T-cell (primary cell): ENCODE data around the gene MEF2A. TPM values are rescaled to one million over a fixed set of nuclear protein-coding genes. Genes with fewer than 3 reads are reported as not detected.

Experiments used
- ATAC-seq, 4 experiments: fragments of 200-7000 bp in 3 of 4; fragments of 150-1000 bp in 1 of 4; cut with Tn5 transposase; replicated peaks in 1 of 4; 1 replicate in 3 of 4; 2 replicates in 1 of 4; pipeline ENCODE4 v1.10.0; 2021; ENCODE audit warnings: moderate library complexity in 3 of 4, mild to moderate bottlenecking in 2 of 4, moderate number of reproducible peaks in 1 of 4
- CTCF ChIA-PET, 2 donors: fragments of 300-600 bp; sonication (Branson Sonifier 250); formaldehyde crosslinking; loops; one replicate each; lab custom pipeline; 2022; ENCODE audit warnings: antibody characterized with exemption in 2 of 2; lab: Charles Lee
- POLR2A ChIA-PET, 2 donors: fragments of 300-600 bp; sonication (Branson Sonifier 250); formaldehyde crosslinking; loops; one replicate each; lab custom pipeline; 2022; ENCODE audit warnings: antibody characterized with exemption in 2 of 2; lab: Charles Lee
- DNase-seq, 35 experiments: peaks; one replicate each; pipeline versions ENCODE4 v3.0.0 to v3.0.0-alpha.2; 2013 to 2023
- H3K27ac ChIP-seq: one replicate; pipeline ENCODE4 v1.5.1; 2013; ENCODE audit warnings: low read length
- H3K27me3 ChIP-seq, 2 experiments: replicated peaks in 1 of 2; 1 replicate in 1 of 2; 2 replicates in 1 of 2; pipeline versions ENCODE4 v1.6.1 to v1.7.0; 2013; ENCODE audit warnings: low read length in 1 of 2, mixed read lengths in 1 of 2; ENCODE audit not compliant: control insufficient read depth in 2 of 2, insufficient read depth in 2 of 2; ENCODE audit errors: extremely low read depth in 1 of 2
- H3K36me3 ChIP-seq, 2 donors: 1 replicate in 1 of 2; 2 replicates in 1 of 2; pipeline versions ENCODE4 v1.6.1 to v1.7.0; 2013; ENCODE audit warnings: low read length in 1 of 2; ENCODE audit not compliant: control insufficient read depth in 2 of 2, insufficient read depth in 1 of 2; ENCODE audit errors: extremely low read depth in 1 of 2
- H3K4me1 ChIP-seq, 2 experiments: 1 replicate in 1 of 2; 2 replicates in 1 of 2; pipeline versions ENCODE4 v1.6.1 to v1.7.0; 2013; ENCODE audit warnings: low read length in 2 of 2, mixed read lengths in 1 of 2; ENCODE audit not compliant: insufficient read depth in 2 of 2, control insufficient read depth in 1 of 2; ENCODE audit errors: extremely low read depth in 1 of 2
- H3K4me3 ChIP-seq, 2 donors: 1 replicate in 1 of 2; 2 replicates in 1 of 2; pipeline versions ENCODE4 v1.5.1 to v1.7.0; 2013; ENCODE audit warnings: mild to moderate bottlenecking in 2 of 2, low read length in 1 of 2, moderate library complexity in 1 of 2; ENCODE audit not compliant: control insufficient read depth in 1 of 2; ENCODE audit errors: extremely low read depth in 1 of 2
- H3K9me3 ChIP-seq: 2 replicates; pipeline ENCODE4 v1.7.0; 2013
- H3K27ac Mint-ChIP-seq, 2 donors: one replicate each; pipeline ENCODE4 v1.8.0; 2020 to 2021; ENCODE audit warnings: mild to moderate bottlenecking in 2 of 2, mixed read lengths in 2 of 2
- H3K27me3 Mint-ChIP-seq, 2 donors: one replicate each; pipeline ENCODE4 v1.8.0; 2021 to 2022; ENCODE audit warnings: mixed read lengths in 2 of 2
- H3K36me3 Mint-ChIP-seq: one replicate; pipeline ENCODE4 v1.8.0; 2021; ENCODE audit warnings: mixed read lengths
- H3K4me1 Mint-ChIP-seq, 3 donors: one replicate each; pipeline ENCODE4 v1.8.0; 2020 to 2022; ENCODE audit warnings: mixed read lengths in 3 of 3, mild to moderate bottlenecking in 1 of 3
- H3K4me3 Mint-ChIP-seq, 3 donors: one replicate each; pipeline ENCODE4 v1.8.0; 2020 to 2022; ENCODE audit warnings: mild to moderate bottlenecking in 3 of 3, mixed read lengths in 3 of 3, moderate library complexity in 3 of 3
- H3K9me3 Mint-ChIP-seq, 3 donors: one replicate each; pipeline ENCODE4 v1.8.0; 2020 to 2022; ENCODE audit warnings: mixed read lengths in 3 of 3
- WGBS: methylation state at CpG from one replicate; pipeline ENCODE4 v1.1.5; 2013; ENCODE audit warnings: missing lambda C conversion rate; ENCODE audit not compliant: insufficient coverage; 5-methylcytosine and 5-hydroxymethylcytosine counted together
- total RNA-seq, 35 experiments: library from RNA in 6 of 35; stranded (reverse) in 6 of 35; fragments of 120-200 nt in 1 of 35; gene quantifications; one replicate each; pipeline versions ENCODE4 v1.2.1 to v1.2.4 and lab custom pipeline; 2013 to 2026

The MEF2A gene
- total RNA-seq, 5 donors from 2014 or later (not counting 1 experiment from before 2014, with no cell fraction given) = 31.6 to 37.4 (median 33.9) TPM

GRCh38 chr15:99728916-99729315 lies 163.1 kb downstream of the MEF2A start:
- ChIA-PET CTCF (interaction anchor here (0.8 to 1.8 kb wide), 4 partner anchors 15 to 441 kb away, joined by 3 to 8 read pairs (median 3); no protein-coding TSS in a partner anchor), POLR2A (no interaction called here)
- ATAC-seq (no peak), DNase-seq (no peak)
- Histone ChIP-seq H3K27ac (no peak overlapping the region), H3K27me3 (no peaks in the 10 kb centered on the region), H3K9me3 (no peaks in the 10 kb centered on the region), H3K36me3 (peaks cover 0 to 14% of the 10 kb centered on the region in 2 donors), H3K4me3 (no peak overlapping the region), H3K4me1 (peaks cover 2 to 18% of the 10 kb centered on the region in 2 experiments)
- Mint-ChIP-seq H3K27ac (no peak overlapping the region), H3K9me3 (no peaks in the 10 kb centered on the region), H3K4me1 (peaks cover 20 to 27% (median 25%) of the 10 kb centered on the region in 3 donors), H3K4me3 (no peak overlapping the region), H3K36me3 (peaks cover 6% of the 10 kb centered on the region), H3K27me3 (no peaks in the 10 kb centered on the region)
- 100% methylated on average over 6 of the region's 6 CpGs for WGBS

GRCh38 chr15:99729327-99729726 lies 163.5 kb downstream of the MEF2A start:
- Histone ChIP-seq H3K36me3 (peaks cover 0 to 14% of the 10 kb centered on the region in 2 donors), H3K27me3 (no peaks in the 10 kb centered on the region), H3K4me1 (peaks cover 2 to 21% of the 10 kb centered on the region in 2 experiments), H3K9me3 (no peaks in the 10 kb centered on the region), H3K27ac (no peak overlapping the region), H3K4me3 (no peak overlapping the region)
- ChIA-PET CTCF (interaction anchor here (0.8 to 1.8 kb wide), 4 partner anchors 16 to 442 kb away, joined by 3 to 8 read pairs (median 3); no protein-coding TSS in a partner anchor), POLR2A (no interaction called here)
- WGBS = 89% methylated on average over 8 of the region's 11 CpGs
- no peak overlapping the region for H3K27ac Mint-ChIP-seq
- no peak overlapping the region for H3K4me3 Mint-ChIP-seq
- DNase-seq (no peak), ATAC-seq (no peak)
- peaks cover 6% of the 10 kb centered on the region for H3K36me3 Mint-ChIP-seq
- H3K27me3 Mint-ChIP-seq = no peaks in the 10 kb centered on the region
- peaks cover 20 to 27% (median 25%) of the 10 kb centered on the region in 3 donors for H3K4me1 Mint-ChIP-seq
- no peaks in the 10 kb centered on the region for H3K9me3 Mint-ChIP-seq

- Mint-ChIP-seq H3K9me3 (no peaks in the 10 kb centered on the region), H3K4me3 (no peak overlapping the region), H3K36me3 (peaks cover 6% of the 10 kb centered on the region), H3K27ac (no peak overlapping the region), H3K4me1 (peaks cover 20 to 27% (median 25%) of the 10 kb centered on the region in 3 donors), H3K27me3 (no peaks in the 10 kb centered on the region)
- POLR2A ChIA-PET = no interaction called here
- WGBS = 90% methylated on average over 2 of the region's 3 CpGs
- H3K9me3 ChIP-seq = no peaks in the 10 kb centered on the region
- H3K27ac ChIP-seq = no peak overlapping the region
- DNase-seq = peak in 10 of 35 experiments; percentile 12 to 47 (median 17)
- no peak for ATAC-seq
- CTCF ChIA-PET = interaction anchor here (0.8 to 1.8 kb wide), 3 partner anchors 26 to 442 kb away, joined by 3 to 8 read pairs (median 3); no protein-coding TSS in a partner anchor
- peaks cover 2 to 21% of the 10 kb centered on the region in 2 experiments for H3K4me1 ChIP-seq
- no peak overlapping the region for H3K4me3 ChIP-seq
- H3K27me3 ChIP-seq = no peaks in the 10 kb centered on the region
- peaks cover 0 to 14% of the 10 kb centered on the region in 2 donors for H3K36me3 ChIP-seq
These were observed 164.1 kb downstream of the MEF2A start for GRCh38 chr15:99729920-99730319.

GRCh38 chr15:99731336-99732123 lies 165.7 kb downstream of the MEF2A start:
- POLR2A ChIA-PET = no interaction called here
- no peak overlapping the region for H3K4me3 ChIP-seq

GRCh38 chr15:99732124-99732750 lies 166.5 kb downstream of the MEF2A start:
- CTCF ChIA-PET = interaction anchor here (1.1 to 2.0 kb wide), 3 partner anchors 28 to 460 kb away, joined by 3 to 34 read pairs (median 12); no protein-coding TSS in a partner anchor
- 61% methylated on average over 14 of the region's 18 CpGs for WGBS
- no peak overlapping the region for H3K27ac ChIP-seq
- H3K9me3 ChIP-seq = no peaks in the 10 kb centered on the region
- Mint-ChIP-seq H3K27me3 (no peaks in the 10 kb centered on the region), H3K27ac (peak overlapping the region; percentile 49 to 82), H3K36me3 (peaks cover 6% of the 10 kb centered on the region), H3K9me3 (no peaks in the 10 kb centered on the region), H3K4me3 (peak overlapping the region; percentile 82 to 85 (median 83)), H3K4me1 (peaks cover 20 to 27% (median 25%) of the 10 kb centered on the region in 3 donors)
- no peak for ATAC-seq
- no peaks in the 10 kb centered on the region for H3K27me3 ChIP-seq
- peaks cover 0 to 11% of the 10 kb centered on the region in 2 donors for H3K36me3 ChIP-seq
- peaks cover 2 to 21% of the 10 kb centered on the region in 2 experiments for H3K4me1 ChIP-seq
- H3K4me3 ChIP-seq = peak overlapping the region; percentile 71 to 86
- DNase-seq = peak in 1 of 35 experiments; percentile 18
- POLR2A ChIA-PET = no interaction called here

More at GRCh38 chr15:99731336-99732123, 165.7 kb downstream of the MEF2A start:
- no peaks in the 10 kb centered on the region for H3K27me3 Mint-ChIP-seq
- 95% methylated on average over 19 of the region's 26 CpGs for WGBS
- peak overlapping the region in 1 of 2 donors; percentile 82 for H3K27ac Mint-ChIP-seq
- H3K36me3 Mint-ChIP-seq = peaks cover 6% of the 10 kb centered on the region
- ATAC-seq (no peak), DNase-seq (no peak)
- Histone ChIP-seq H3K9me3 (no peaks in the 10 kb centered on the region), H3K27ac (no peak overlapping the region), H3K4me1 (peaks cover 2 to 21% of the 10 kb centered on the region in 2 experiments), H3K36me3 (peaks cover 0 to 11% of the 10 kb centered on the region in 2 donors), H3K27me3 (no peaks in the 10 kb centered on the region)
- H3K4me1 Mint-ChIP-seq = peaks cover 20 to 27% (median 25%) of the 10 kb centered on the region in 3 donors
- peak overlapping the region; percentile 82 to 85 (median 83) for H3K4me3 Mint-ChIP-seq
- CTCF ChIA-PET = no interaction called here
- H3K9me3 Mint-ChIP-seq = no peaks in the 10 kb centered on the region
